AG09309 (cell line): ENCODE measurements around the gene B4GALT2.

Source experiments
- DNase-seq: peaks from one replicate; pipeline ENCODE4 v3.0.0-alpha.2; 2010; ENCODE audit warnings: low read depth
- H3K4me3 ChIP-seq: 2 replicates; pipeline ENCODE4 v1.5.1; 2011; ENCODE audit warnings: mild to moderate bottlenecking, low read depth, low read length, moderate library complexity; ENCODE audit not compliant: control insufficient read depth
- CTCF ChIP-seq: IDR thresholded peaks from 2 replicates; pipeline ENCODE4 v1.5.1; 2011; ENCODE audit warnings: mild to moderate bottlenecking, low read depth, low read length, inconsistent platforms; ENCODE audit not compliant: insufficient read depth, control insufficient read depth; ENCODE audit errors: missing control alignments

Gene B4GALT2

GRCh38 chr1:43976045-43976444 lies 3.0 kb upstream of the B4GALT2 start:
- no peak for DNase-seq
- peak overlapping the region; percentile 93 for H3K4me3 ChIP-seq
- no peak for TF ChIP-seq CTCF

- no peak for TF ChIP-seq CTCF
- no peak for DNase-seq
- no peak overlapping the region for H3K4me3 ChIP-seq
Observed at GRCh38 chr1:43976890-43977289, 2.1 kb upstream of the B4GALT2 start.

GRCh38 chr1:43977376-43978263 lies 1.4 kb upstream of the B4GALT2 start:
- H3K4me3 ChIP-seq: no peak overlapping the region
- DNase-seq: no peak
- TF ChIP-seq CTCF: no peak

GRCh38 chr1:43978264-43978550 lies 803 bp upstream of the B4GALT2 start:
- no peak for DNase-seq
- TF ChIP-seq CTCF: no peak
- peak overlapping the region; percentile 68 for H3K4me3 ChIP-seq

GRCh38 chr1:43979261-43979527 lies 184 bp downstream of the B4GALT2 start:
- no peak for DNase-seq
- peak overlapping the region; percentile 49 for H3K4me3 ChIP-seq
- TF ChIP-seq CTCF: no peak

- no peak for TF ChIP-seq CTCF
- H3K4me3 ChIP-seq: peak overlapping the region; percentile 49
- DNase-seq: no peak
Observed at GRCh38 chr1:43979528-43980254, 681 bp downstream of the B4GALT2 start.
